Lung microvascular endothelial cell (primary cell): ENCODE results near the gene KIF17. TPM values are rescaled to one million over a fixed set of nuclear protein-coding genes. Genes with fewer than 3 reads are reported as not detected.

Experiments
- DNase-seq, 2 donors: peaks; one replicate each; pipeline versions ENCODE4 v3.0.0 to v3.0.0-alpha.2; 2010; ENCODE audit warnings: low read depth in 2 of 2
- total RNA-seq: library from RNA; depleted of rRNA; stranded (reverse); fragments of >200 nt; gene quantifications from 2 replicates; pipeline ENCODE4 v1.2.1, GENCODE V29; 2014

KIF17 gene
- total RNA-seq, 1 donor from 2014 or later, result 17.3 TPM

- no peak for DNase-seq
Measured at GRCh38 chr1:20711285-20712214, 6.3 kb downstream of the KIF17 start.

DNA sequence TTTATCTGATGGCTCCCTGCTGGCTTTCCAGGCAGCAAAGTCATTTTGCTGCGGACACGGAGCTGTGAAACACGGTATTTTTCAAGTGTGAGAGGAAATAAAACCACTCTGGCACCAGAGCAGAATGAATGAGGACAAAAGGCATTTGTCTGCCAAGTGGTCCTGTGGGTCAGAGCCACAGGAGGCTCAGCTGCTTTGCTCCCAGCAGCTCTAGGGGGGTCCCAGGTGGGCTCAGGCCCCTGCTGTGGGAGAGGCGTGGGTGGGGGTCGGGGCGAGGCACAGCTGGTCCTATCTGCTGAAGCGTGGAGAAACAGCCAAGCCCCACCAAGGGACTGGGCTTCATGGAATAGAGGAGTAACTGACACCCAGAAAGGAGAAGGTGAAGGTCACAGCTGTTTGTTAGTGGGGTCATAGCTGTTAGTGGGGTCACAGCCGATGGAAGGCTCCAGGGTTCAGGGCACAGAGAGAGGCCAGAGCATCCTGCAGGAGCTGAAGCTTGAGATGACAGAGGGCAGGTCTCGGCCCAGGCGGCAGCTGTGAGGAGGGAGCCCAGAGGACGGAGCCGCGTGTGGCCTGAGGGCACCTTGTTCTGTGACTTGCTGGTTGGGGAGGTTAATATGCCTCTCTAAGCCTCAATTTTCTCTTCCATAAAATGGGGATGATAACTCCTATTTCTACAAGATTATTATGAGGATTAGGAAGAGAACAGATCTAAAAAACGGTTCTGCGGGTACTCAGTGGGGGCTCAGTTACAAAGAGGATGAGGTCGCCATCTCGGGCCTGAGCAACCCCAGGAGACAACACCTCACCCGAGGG lies 7.1 kb downstream of the KIF17 start:
- peak in 1 of 2 donors; percentile 66 for DNase-seq

DNA sequence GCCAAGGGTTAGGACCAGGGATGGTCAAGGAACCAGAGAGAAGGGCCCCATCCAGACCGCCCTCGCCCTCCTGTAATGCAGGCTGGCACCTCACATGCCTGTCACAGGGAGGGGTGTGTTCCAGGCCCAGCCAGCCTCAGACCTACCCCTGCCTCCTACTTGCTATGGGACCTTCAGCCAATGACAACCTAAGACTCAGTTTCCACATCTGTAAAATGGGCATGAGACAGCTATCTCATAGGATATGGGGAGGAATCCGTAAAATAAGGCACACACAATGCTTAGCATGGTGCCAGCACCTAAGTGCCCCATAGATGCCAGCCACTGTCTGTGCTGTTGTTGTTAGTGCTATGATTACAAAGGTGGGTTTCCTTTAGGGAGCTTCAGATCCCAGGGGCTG lies 7.9 kb downstream of the KIF17 start:
- DNase-seq, result no peak

DNA sequence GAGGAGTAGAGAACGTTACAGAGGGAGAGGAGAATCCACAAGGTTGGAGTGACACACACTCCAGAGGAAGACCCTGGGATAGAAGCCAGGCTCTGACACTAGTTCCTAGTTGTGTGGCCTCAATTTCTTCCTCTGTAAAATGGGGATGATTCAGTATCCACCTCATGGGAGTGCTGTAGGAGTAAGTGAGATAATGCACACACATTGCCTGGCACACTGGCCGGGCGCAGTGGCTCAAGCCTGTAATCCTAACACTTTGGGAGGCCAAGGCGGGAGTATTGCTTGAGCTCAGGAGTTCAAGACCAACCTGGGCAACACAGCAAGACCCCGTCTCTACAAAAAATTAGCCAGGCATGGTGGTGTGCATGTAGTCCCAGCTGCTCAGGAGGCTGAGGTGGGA lies 8.9 kb downstream of the KIF17 start:
- DNase-seq, result no peak

DNA sequence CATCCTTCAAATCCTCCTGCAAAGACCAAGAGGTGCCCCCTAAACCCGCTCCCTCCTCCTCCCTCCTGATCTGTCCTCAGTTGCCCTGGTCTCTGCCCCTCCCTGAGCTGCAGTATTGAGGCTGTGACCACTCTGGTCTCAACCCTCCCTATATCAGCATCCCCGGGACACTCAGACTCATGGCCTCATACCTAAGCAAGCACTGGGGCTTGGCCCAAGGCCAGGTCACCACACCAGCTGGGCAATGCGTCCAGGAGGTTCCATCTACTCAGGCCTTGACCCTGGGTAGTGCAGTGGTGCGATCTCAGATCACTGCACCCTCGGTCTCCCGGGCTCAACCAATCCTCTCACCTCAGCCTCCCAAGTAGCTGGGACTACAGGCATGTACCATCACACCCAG lies 9.8 kb downstream of the KIF17 start:
- no peak for DNase-seq

DNA sequence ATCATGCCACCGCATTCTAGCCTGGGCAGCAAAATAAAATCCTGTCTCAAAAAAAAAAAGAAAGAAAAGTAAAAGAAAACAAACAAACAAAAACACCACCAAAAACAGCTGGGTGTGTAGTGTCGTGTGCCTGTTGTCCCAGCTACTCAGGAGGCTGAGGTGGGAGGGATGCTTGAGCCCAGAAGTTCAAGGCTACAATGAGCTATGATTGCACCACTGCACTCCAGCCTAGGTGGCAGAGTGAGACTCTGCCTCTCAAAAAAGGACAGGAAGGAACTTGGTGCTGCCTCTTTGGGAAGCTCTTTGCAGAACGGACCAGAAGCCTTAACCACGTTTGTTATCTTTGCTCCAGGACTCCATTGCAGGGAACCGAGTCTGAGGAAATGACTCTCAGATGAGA lies 11.0 kb downstream of the KIF17 start:
- DNase-seq, result no peak

DNA sequence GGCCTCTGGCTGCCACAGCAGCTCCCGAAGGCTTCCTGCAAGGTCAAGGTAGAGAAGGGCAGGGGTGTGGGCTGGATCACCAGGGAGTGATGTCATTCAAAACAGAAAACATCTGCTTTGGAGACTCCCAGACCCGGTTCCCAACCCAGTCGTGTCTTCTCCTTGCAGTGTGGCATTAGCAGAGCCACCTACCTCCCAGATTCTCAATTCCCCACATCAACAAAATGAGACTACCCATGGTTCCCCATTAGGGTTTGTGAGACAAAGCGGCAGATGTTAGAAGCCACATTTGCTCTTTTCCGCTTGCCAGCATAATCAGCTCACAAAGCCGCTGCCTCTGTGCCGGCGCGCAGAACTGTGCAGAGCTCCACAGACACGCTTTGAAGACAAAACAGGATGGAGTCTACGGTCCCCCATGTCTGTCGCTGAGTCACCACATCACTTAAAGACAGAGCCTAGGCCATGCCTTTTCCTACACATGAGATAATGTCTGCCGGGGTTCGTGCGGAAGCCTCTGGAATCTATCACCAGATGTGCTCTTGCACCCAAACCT lies 12.5 kb downstream of the KIF17 start:
- no peak for DNase-seq

- DNase-seq, result no peak
Measured at GRCh38 chr1:20704390-20705202, 13.2 kb downstream of the KIF17 start.

- no peak for DNase-seq
Measured at GRCh38 chr1:20703124-20703756, 14.6 kb downstream of the KIF17 start.

- peak; percentile 37 to 49 for DNase-seq
Measured at GRCh38 chr1:20702416-20702815, 15.4 kb downstream of the KIF17 start.

DNA sequence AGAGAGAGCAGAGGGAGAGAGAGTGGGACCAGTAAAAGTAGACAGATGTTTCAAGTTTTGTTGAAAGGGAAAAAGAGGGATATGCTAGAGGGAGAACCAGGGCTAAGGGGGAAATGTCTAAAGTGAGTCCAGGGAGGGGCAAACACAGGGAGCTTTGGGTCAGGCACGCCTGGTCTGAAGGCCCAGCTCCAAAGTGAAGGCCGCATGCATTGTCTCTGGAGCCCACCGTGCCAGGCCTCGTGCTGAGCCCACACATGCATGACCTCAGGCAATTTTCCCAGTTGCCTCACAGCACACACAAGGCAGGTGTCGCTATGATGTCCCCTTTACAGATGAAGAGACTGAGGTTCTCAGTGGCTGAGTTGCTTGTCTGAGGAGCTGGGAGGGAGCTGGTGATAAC lies 16.0 kb downstream of the KIF17 start:
- DNase-seq, result no peak

DNA sequence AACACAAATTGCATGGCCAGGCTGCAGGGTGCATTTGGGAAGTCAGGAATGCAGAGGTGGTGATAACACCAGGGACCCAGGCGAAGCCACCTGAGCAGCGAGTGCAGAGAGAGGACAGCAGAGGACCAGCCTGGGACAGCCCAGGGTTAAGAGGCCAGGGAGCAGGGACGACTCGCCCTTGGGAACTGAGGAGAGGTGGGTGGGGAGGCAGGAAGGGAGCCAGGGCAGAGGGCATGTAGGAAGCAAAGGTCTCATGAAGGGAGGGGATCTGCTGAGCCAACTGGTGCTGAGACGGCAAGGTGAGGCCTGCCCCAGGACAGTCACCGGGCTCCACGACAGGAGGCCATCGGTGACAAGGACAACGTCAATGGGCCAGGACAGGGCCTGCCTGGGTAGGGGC lies 16.4 kb downstream of the KIF17 start:
- DNase-seq, result no peak

DNA sequence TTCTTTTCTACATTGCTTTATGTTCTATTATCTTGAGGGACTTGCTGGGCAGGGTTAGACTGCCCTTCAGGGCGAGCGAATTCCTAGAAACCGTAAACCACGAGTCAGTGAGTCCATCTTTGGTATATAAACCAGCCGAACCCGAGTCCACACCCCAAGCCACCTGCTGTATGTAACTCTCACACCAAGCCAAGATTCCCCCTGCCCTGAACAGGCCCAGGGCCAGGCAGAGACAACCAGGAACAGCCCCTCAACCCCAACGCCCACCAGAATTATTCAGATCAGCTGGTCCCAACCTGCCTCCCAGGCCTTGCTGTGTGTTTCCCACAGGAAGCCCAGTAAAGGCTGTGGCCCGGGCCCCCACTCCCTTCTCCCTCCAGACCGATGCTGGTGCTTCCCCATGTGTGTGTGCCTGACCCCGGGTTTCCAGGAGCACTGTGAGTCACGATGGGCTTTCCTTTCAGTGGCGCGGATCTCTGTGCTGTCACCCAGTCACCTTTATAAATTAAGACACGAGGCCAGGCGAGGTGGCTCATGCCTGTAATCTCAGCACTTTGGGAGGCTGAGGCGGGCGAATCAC lies 17.1 kb downstream of the KIF17 start:
- peak in 1 of 2 donors; percentile 69 for DNase-seq

DNA sequence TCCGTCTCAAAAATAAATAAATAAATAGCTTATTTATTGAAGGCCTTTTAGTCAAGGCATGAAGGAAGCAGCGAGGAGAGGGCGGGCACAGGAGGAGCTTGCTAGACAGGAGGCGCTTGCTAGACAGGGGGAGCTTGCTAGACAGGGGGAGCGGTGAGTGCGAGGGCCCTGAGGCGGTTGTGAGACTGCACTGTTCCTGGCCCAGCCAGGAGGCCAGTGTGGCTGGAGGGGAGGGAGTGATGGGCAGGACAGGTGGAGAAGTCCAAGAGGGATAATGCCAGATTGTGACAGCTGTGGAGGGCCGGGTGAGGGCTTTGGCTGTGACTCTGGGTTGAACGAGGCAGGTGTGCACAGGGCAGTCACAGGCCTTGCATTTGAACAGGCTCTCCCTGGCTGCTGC lies 18.2 kb downstream of the KIF17 start:
- no peak for DNase-seq

DNA sequence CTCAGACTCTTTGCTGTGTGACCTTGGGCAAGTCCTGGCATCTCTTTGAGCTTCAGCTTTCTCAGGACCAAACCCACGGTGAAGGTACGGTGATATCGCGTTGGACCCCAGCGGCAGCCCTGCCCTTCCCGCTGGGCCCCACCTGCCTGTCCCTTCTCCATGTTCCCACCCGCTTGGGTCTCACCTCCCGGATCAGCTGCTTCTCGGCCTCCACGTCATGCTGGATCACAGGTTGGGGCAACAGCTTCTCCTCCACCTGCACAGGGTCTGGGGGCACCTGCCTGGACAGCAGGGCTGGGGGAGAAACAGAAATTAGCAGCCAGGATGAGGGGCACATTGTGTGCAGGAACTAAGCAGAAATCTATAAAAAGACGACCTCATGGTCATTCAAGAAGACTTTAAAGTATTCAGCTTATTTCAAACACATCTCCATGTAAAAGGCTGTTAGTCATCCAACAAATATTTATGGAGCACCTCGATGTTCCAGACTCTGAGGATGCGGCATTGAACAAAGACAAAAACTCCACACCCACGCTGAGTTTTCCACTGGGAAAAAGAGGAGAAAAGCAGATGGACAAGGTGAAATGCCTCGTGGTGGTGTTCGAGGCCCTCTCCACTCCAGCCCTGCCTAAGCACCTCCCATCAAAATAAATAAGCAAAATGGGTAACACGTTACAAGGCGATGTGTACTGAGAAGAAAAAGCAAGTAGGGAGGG lies 19.5 kb downstream of the KIF17 start:
- no peak for DNase-seq

- DNase-seq, result no peak
Measured at GRCh38 chr1:20697563-20697962, 20.2 kb downstream of the KIF17 start.

DNA sequence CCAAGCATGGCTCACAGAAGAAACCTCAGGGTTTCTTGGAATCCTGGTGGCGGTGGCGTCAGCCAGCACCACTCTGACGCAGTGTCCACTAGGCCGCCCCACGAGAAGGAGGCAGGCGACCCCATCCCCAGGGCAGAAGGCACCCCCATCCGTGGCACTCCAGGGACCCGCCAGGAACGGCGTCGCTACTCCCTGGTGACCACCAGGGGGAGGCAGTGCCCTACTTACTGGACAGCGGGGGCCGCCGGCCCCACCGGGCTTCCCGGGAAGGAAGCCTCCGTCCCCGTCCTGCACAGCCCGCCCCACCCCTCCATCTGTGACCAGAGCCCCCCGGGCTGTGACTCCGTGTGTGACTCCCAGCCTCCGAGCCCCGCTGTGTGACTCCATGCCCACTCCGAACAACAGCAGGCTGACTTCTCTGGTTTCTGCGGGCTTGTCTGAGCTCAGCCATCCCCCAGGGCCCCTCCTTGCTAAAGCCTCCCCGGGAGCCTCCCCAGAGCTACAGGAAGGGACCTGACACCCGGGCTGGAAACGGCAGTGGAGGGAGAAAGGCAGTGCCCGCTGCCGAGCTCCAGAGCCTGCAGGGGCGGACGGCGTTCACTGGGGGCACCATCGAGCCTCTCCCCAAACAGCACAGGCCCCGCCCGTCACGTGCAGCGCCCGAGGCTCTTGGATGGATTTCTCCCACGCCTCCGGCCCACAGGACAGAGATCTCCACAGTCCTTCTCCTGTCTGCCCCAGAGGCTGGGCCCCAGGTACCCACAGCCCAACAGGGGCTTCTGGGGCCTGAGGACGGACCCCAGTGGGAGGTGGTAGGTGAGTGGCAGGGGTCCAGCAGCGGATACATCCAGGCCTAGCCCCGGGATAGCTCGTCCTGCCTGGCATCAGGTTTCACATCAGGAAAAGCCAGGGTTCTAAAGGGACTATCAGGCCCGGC lies 21.1 kb downstream of the KIF17 start:
- peak; percentile 89 to 93 for DNase-seq

- DNase-seq, result no peak
Measured at GRCh38 chr1:20695515-20695914, 22.3 kb downstream of the KIF17 start.

GRCh38 chr1:20693623-20694022 lies 24.2 kb downstream of the KIF17 start:
- no peak for DNase-seq
